Activated CD4-positive, alpha-beta T cell treated with anti-CD3 and anti-CD28 coated beads, Interleukin-2, amount 50 U/mL, for 24 hours (primary cell): ENCODE data around the gene CUL4A.
"Not testable (repeated sequence)": the region's sequence is repeated elsewhere in the genome, so short reads cannot be mapped to it uniquely, and the experiment has no call there.

Experiments
- DNase-seq, 2 donors: peaks; one replicate each; pipeline ENCODE4 v3.0.0-alpha.2; 2020; ENCODE audit warnings: low read depth in 1 of 2, low spot score in 1 of 2

CUL4A gene

GRCh38 chr13:113283904-113284303 lies 74.5 kb downstream of the CUL4A start:
- no peak for DNase-seq

- DNase-seq = no peak
Observed at GRCh38 chr13:113288880-113289279, 79.5 kb downstream of the CUL4A start.

- no peak for DNase-seq
Observed at GRCh38 chr13:113291129-113291528, 81.7 kb downstream of the CUL4A start.

GRCh38 chr13:113292021-113292862 lies 82.8 kb downstream of the CUL4A start:
- DNase-seq = no peak

- DNase-seq = no peak
Observed at GRCh38 chr13:113293686-113294085, 84.3 kb downstream of the CUL4A start.

- DNase-seq = no peak
Observed at GRCh38 chr13:113295776-113296175, 86.4 kb downstream of the CUL4A start.

- DNase-seq = peak; percentile 99 to 100
Observed at GRCh38 chr13:113296823-113297369, 87.5 kb downstream of the CUL4A start, which contains the start of gene LAMP1. Gene LAMP1 (plus strand): TSS chr13:113297239. CDS start chr13:113297435, 196 bp downstream.

GRCh38 chr13:113297370-113298042 lies 88.1 kb downstream of the CUL4A start:
- peak; percentile 24 for DNase-seq

- DNase-seq = no peak
Observed at GRCh38 chr13:113298043-113298945, 88.9 kb downstream of the CUL4A start.

GRCh38 chr13:113299951-113300350 lies 90.5 kb downstream of the CUL4A start:
- no peak for DNase-seq

GRCh38 chr13:113302986-113303385 lies 93.6 kb downstream of the CUL4A start:
- DNase-seq = no peak

GRCh38 chr13:113304121-113304520 lies 94.7 kb downstream of the CUL4A start:
- no peak for DNase-seq

GRCh38 chr13:113305208-113305607 lies 95.8 kb downstream of the CUL4A start:
- DNase-seq = no peak

- DNase-seq = no peak
Observed at GRCh38 chr13:113307491-113307890, 98.1 kb downstream of the CUL4A start.

GRCh38 chr13:113309473-113309872 lies 100.1 kb downstream of the CUL4A start:
- DNase-seq = no peak

GRCh38 chr13:113314112-113314511 lies 104.7 kb downstream of the CUL4A start:
- DNase-seq = not testable (repeated sequence)

GRCh38 chr13:113314895-113315470 lies 105.6 kb downstream of the CUL4A start:
- not testable (repeated sequence) for DNase-seq

- no peak for DNase-seq
Observed at GRCh38 chr13:113315992-113316391, 106.6 kb downstream of the CUL4A start.
